A673 (cell line): ENCODE data around the gene UBAP2L.

Source experiments
- CTCF ChIP-seq: fragments of 300-800, 200-600 bp; sonication (generic); conservative IDR thresholded peaks from 2 replicates; pipeline ENCODE4 v1.5.1; 2017; ENCODE audit warnings: low read depth, mild to moderate bottlenecking, antibody characterized with exemption, low read length, moderate library complexity, mixed read lengths
- EZH2 ChIP-seq: fragments of 200-600 bp; sonication (generic); IDR thresholded peaks from 2 replicates; pipeline ENCODE4 v1.6.1; 2017; ENCODE audit warnings: borderline replicate concordance, low read depth, mild to moderate bottlenecking, mixed read lengths, antibody characterized with exemption, low read length; ENCODE audit not compliant: poor library complexity, severe bottlenecking

GRCh38 chr1:154199563-154199879 lies 21.2 kb upstream of the UBAP2L start:
- TF ChIP-seq CTCF (no peak), EZH2 (no peak)
